Breast epithelium (tissue), 4 donors: ENCODE data around the gene IL12RB2. TPM values are rescaled to one million over a fixed set of nuclear protein-coding genes. Genes with fewer than 3 reads are reported as not detected.
"Not testable (repeated sequence)": the region's sequence is repeated elsewhere in the genome, so short reads cannot be mapped to it uniquely, and the experiment has no call there.

ENCODE experiments used
- DNase-seq, 2 donors: peaks; one replicate each; pipeline ENCODE4 v3.0.0-alpha.2; 2019; ENCODE audit warnings: low spot score in 2 of 2
- H3K27ac ChIP-seq, 2 donors: fragments of 200-600 bp; sonication (generic) in 1 of 2; one replicate each; pipeline ENCODE4 v1.5.1; 2016 to 2019; ENCODE audit warnings: mild to moderate bottlenecking in 1 of 2
- H3K27me3 ChIP-seq, 2 donors: fragments of 200-600 bp; sonication (generic) in 1 of 2; one replicate each; pipeline versions ENCODE4 v1.5.1 to v1.6.0; 2017 to 2019; ENCODE audit warnings: control low read depth in 1 of 2, mild to moderate bottlenecking in 1 of 2
- H3K36me3 ChIP-seq: fragments of 200-600 bp; one replicate; pipeline ENCODE4 v1.5.1; 2019
- H3K4me1 ChIP-seq, 2 donors: fragments of 200-600 bp; sonication (generic); one replicate each; pipeline ENCODE4 v1.5.1; 2016 to 2019; ENCODE audit warnings: control low read depth in 1 of 2
- H3K4me3 ChIP-seq, 3 donors: fragments of 200-600 bp; sonication (generic); 1 replicate in 2 of 3; 2 replicates in 1 of 3; pipeline ENCODE4 v1.5.1; 2016 to 2019; ENCODE audit warnings: mild to moderate bottlenecking in 3 of 3, moderate library complexity in 2 of 3
- H3K9me3 ChIP-seq, 2 donors: fragments of 200-600 bp; sonication (generic) in 1 of 2; one replicate each; pipeline ENCODE4 v1.5.1; 2016 to 2019; ENCODE audit warnings: control low read depth in 1 of 2
- CTCF ChIP-seq, 3 donors: fragments of 450-650 bp; IDR thresholded peaks; one replicate each; pipeline ENCODE4 v1.5.1; 2016 to 2017; ENCODE audit warnings: antibody characterized with exemption in 3 of 3, mild to moderate bottlenecking in 3 of 3, moderate library complexity in 3 of 3
- POLR2A ChIP-seq: fragments of 450-650 bp; IDR thresholded peaks from one replicate; pipeline ENCODE4 v1.6.1; 2016; ENCODE audit warnings: antibody characterized with exemption, mild to moderate bottlenecking, moderate library complexity
- POLR2AphosphoS5 ChIP-seq, 3 donors: sonication (generic); formaldehyde crosslinking; IDR thresholded peaks; one replicate each; pipeline ENCODE4 v1.6.1; 2017; ENCODE audit warnings: antibody characterized with exemption in 3 of 3
- intact Hi-C: fragments of 100-400 bp; cut with DNase I; formaldehyde crosslinking; loops from one replicate; pipeline ENCODE4 v1.15.1; 2023; ENCODE audit warnings: low total_unique reads
- total RNA-seq, 3 donors: library from RNA; depleted of rRNA; stranded (reverse); fragments of >200 nt; gene quantifications; one replicate each; pipeline ENCODE4 v1.1.0, GENCODE V29; 2016

Gene IL12RB2
- total RNA-seq, 3 donors from 2014 or later = 0.33 to 5.1 (median 0.59) TPM

GRCh38 chr1:67407498-67407897, 99.8 kb downstream of the IL12RB2 start:
- no peaks in the 10 kb centered on the region for H3K4me1 ChIP-seq
- H3K27me3 ChIP-seq = no peaks in the 10 kb centered on the region
- DNase-seq = no peak
- no peak overlapping the region for H3K4me3 ChIP-seq
- no peaks in the 10 kb centered on the region for H3K36me3 ChIP-seq
- no peaks in the 10 kb centered on the region for H3K9me3 ChIP-seq
- no peak for TF ChIP-seq POLR2AphosphoS5 (IDR thresholded peaks at IDR 0.05)
- no peak for TF ChIP-seq POLR2A
- no peak for TF ChIP-seq CTCF (IDR thresholded peaks at IDR 0.05)
- intact Hi-C loops = no loop called here
- H3K27ac ChIP-seq = no peak overlapping the region

- Histone ChIP-seq H3K4me3 (no peak overlapping the region), H3K27ac (no peak overlapping the region), H3K4me1 (no peaks in the 10 kb centered on the region), H3K9me3 (no peaks in the 10 kb centered on the region), H3K27me3 (no peaks in the 10 kb centered on the region), H3K36me3 (no peaks in the 10 kb centered on the region)
- TF ChIP-seq CTCF (IDR thresholded peaks at IDR 0.05) = no peak
- TF ChIP-seq POLR2AphosphoS5 (IDR thresholded peaks at IDR 0.05) = no peak
- no peak for TF ChIP-seq POLR2A
- DNase-seq = no peak
- intact Hi-C loops = no loop called here
Observed at GRCh38 chr1:67408148-67408547, 100.5 kb downstream of the IL12RB2 start.

GRCh38 chr1:67413101-67413500, 105.4 kb downstream of the IL12RB2 start:
- H3K36me3 ChIP-seq, H3K27me3 ChIP-seq, H3K9me3 ChIP-seq, DNase-seq, H3K4me1 ChIP-seq, H3K4me3 ChIP-seq, H3K27ac ChIP-seq, intact Hi-C loops: not testable (repeated sequence)

- TF ChIP-seq POLR2A (no peak), POLR2AphosphoS5 (IDR thresholded peaks at IDR 0.05) (no peak), CTCF (IDR thresholded peaks at IDR 0.05) (no peak)
- Histone ChIP-seq H3K36me3 (no peaks in the 10 kb centered on the region), H3K4me3 (no peak overlapping the region), H3K27me3 (no peaks in the 10 kb centered on the region), H3K27ac (no peak overlapping the region), H3K9me3 (no peaks in the 10 kb centered on the region), H3K4me1 (no peaks in the 10 kb centered on the region)
- no peak for DNase-seq
- intact Hi-C loops = no loop called here
Observed at GRCh38 chr1:67414574-67414973, 106.9 kb downstream of the IL12RB2 start.

GRCh38 chr1:67415041-67415440, 107.4 kb downstream of the IL12RB2 start:
- no peak for DNase-seq
- H3K4me1 ChIP-seq = no peaks in the 10 kb centered on the region
- H3K27me3 ChIP-seq = no peaks in the 10 kb centered on the region
- TF ChIP-seq POLR2A (no peak), CTCF (IDR thresholded peaks at IDR 0.05) (no peak), POLR2AphosphoS5 (IDR thresholded peaks at IDR 0.05) (no peak)
- no peaks in the 10 kb centered on the region for H3K9me3 ChIP-seq
- intact Hi-C loops = no loop called here
- no peak overlapping the region for H3K27ac ChIP-seq
- no peaks in the 10 kb centered on the region for H3K36me3 ChIP-seq
- H3K4me3 ChIP-seq = no peak overlapping the region

- H3K9me3 ChIP-seq, H3K4me3 ChIP-seq, H3K27me3 ChIP-seq, H3K36me3 ChIP-seq, DNase-seq, intact Hi-C loops, H3K4me1 ChIP-seq, H3K27ac ChIP-seq: not testable (repeated sequence)
Observed at GRCh38 chr1:67417733-67418132, 110.1 kb downstream of the IL12RB2 start.
